Stimulated activated CD8-positive, alpha-beta memory T cell treated with anti-CD3 and anti-CD28 coated beads, Interleukin-15, amount 100 ng/mL, for 48 hours (primary cell): ENCODE measurements around the gene BCKDHA.
A peak's percentile ranks its signal among the peaks of the same experiment; 100 is the strongest.

Experiments used
- DNase-seq, 2 donors: peaks; one replicate each; pipeline ENCODE4 v3.0.0-alpha.2; 2020; ENCODE audit warnings: low read depth in 2 of 2

Gene BCKDHA

GRCh38 chr19:41397086-41398049 lies at the start of gene BCKDHA, which contains the start of gene EXOSC5:
Gene BCKDHA, plus strand, starts transcription at chr19:41397818. Its CDS starts 10 bp downstream, at chr19:41397828.
Gene EXOSC5, minus strand, starts transcription at chr19:41397359. Its CDS starts 31 bp downstream, at chr19:41397328.
- peak; percentile 99 for DNase-seq

GRCh38 chr19:41350735-41351338 lies 46.8 kb upstream of the BCKDHA start:
- no peak for DNase-seq

GRCh38 chr19:41351339-41352245 lies 46.0 kb upstream of the BCKDHA start:
- DNase-seq, result peak; percentile 72 to 85

GRCh38 chr19:41352279-41352608 lies 45.4 kb upstream of the BCKDHA start:
- DNase-seq, result no peak

- DNase-seq, result peak; percentile 69 to 70
Measured at GRCh38 chr19:41352609-41353465, 44.8 kb upstream of the BCKDHA start.

- DNase-seq, result peak; percentile 84 to 89
Measured at GRCh38 chr19:41353466-41354342, 43.9 kb upstream of the BCKDHA start, which contains the start of gene TGFB1. Gene TGFB1, minus strand, starts transcription at chr19:41353922. Its CDS starts 878 bp downstream, at chr19:41353044.

- DNase-seq, result no peak
Measured at GRCh38 chr19:41354343-41354953, 43.2 kb upstream of the BCKDHA start.

GRCh38 chr19:41355035-41355434 lies 42.6 kb upstream of the BCKDHA start:
- DNase-seq, result no peak

GRCh38 chr19:41355802-41356201 lies 41.8 kb upstream of the BCKDHA start:
- no peak for DNase-seq

- DNase-seq, result no peak
Measured at GRCh38 chr19:41356984-41357739, 40.5 kb upstream of the BCKDHA start.

- DNase-seq, result no peak
Measured at GRCh38 chr19:41357746-41358145, 39.9 kb upstream of the BCKDHA start.

GRCh38 chr19:41359741-41360140 lies 37.9 kb upstream of the BCKDHA start:
- DNase-seq, result no peak

GRCh38 chr19:41362143-41362847 lies 35.3 kb upstream of the BCKDHA start:
- DNase-seq, result no peak

GRCh38 chr19:41363371-41363752 lies 34.3 kb upstream of the BCKDHA start:
- DNase-seq, result no peak

GRCh38 chr19:41363753-41364523 lies 33.7 kb upstream of the BCKDHA start, which contains the start of gene B9D2:
Gene B9D2, minus strand, starts transcription at chr19:41364149. Its CDS starts 630 bp downstream, at chr19:41363519.
- peak; percentile 93 to 96 for DNase-seq

GRCh38 chr19:41364524-41365391 lies 32.9 kb upstream of the BCKDHA start:
- no peak for DNase-seq
